ENCODE measurements around the gene TMEM250.

- TF ChIP-seq CTCF (optimal IDR thresholded peaks at IDR 0.05 in 1 of 3, IDR thresholded peaks at IDR 0.05 in 1 of 3, conservative IDR thresholded peaks at IDR 0.05 in 1 of 3; ENCODE audit: extremely low read depth in 1 of 3, insufficient read depth in 2 of 3, low read length in 3 of 3) (no peak), EZH2 (IDR thresholded peaks at IDR 0.05; ENCODE audit: low read length) (no peak)
Observed at GRCh38 chr9:136145580-136145979, 26.9 kb upstream of the TMEM250 start.

All from keratinocyte (primary cell).